GM11168 (cell line): ENCODE measurements around the gene POU3F1.

Experiments
- in situ Hi-C: fragments of 300-500 bp; cut with MboI; formaldehyde crosslinking; loops from one replicate; pipeline ENCODE4 v1.12.0; 2022; ENCODE audit warnings: low sequenced_read_pairs; ENCODE audit not compliant: unreplicated experiment

POU3F1 gene

GRCh38 chr1:38050397-38051078, 3.9 kb upstream of the POU3F1 start:
- in situ Hi-C loops, result no loop called here

GRCh38 chr1:38047603-38048141, 1.1 kb upstream of the POU3F1 start:
- in situ Hi-C loops, result loop anchor here (25.0 kb wide), 1 partner anchor 440 kb away; no protein-coding TSS in a partner anchor

- in situ Hi-C loops, result loop anchor here (25.0 kb wide), 1 partner anchor 440 kb away; no protein-coding TSS in a partner anchor
Measured at GRCh38 chr1:38046884-38047602, 450 bp upstream of the POU3F1 start.

- in situ Hi-C loops, result loop anchor here (25.0 kb wide), 1 partner anchor 442 kb away; no protein-coding TSS in a partner anchor
Measured at GRCh38 chr1:38045401-38046332, 926 bp downstream of the POU3F1 start.

- in situ Hi-C loops, result loop anchor here (25.0 kb wide), 1 partner anchor 443 kb away; no protein-coding TSS in a partner anchor
Measured at GRCh38 chr1:38044221-38045215, 2.1 kb downstream of the POU3F1 start.

- in situ Hi-C loops, result loop anchor here (25.0 kb wide), 1 partner anchor 444 kb away; no protein-coding TSS in a partner anchor
Measured at GRCh38 chr1:38043036-38043747, 3.4 kb downstream of the POU3F1 start.

GRCh38 chr1:38041936-38042834, 4.4 kb downstream of the POU3F1 start:
- in situ Hi-C loops, result loop anchor here (25.0 kb wide), 1 partner anchor 445 kb away; no protein-coding TSS in a partner anchor

- in situ Hi-C loops, result loop anchor here (25.0 kb wide), 1 partner anchor 448 kb away; no protein-coding TSS in a partner anchor
Measured at GRCh38 chr1:38039331-38040088, 7.1 kb downstream of the POU3F1 start.

GRCh38 chr1:38038861-38039260, 7.7 kb downstream of the POU3F1 start:
- in situ Hi-C loops, result loop anchor here (25.0 kb wide), 1 partner anchor 448 kb away; no protein-coding TSS in a partner anchor

- in situ Hi-C loops, result loop anchor here (25.0 kb wide), 1 partner anchor 450 kb away; no protein-coding TSS in a partner anchor
Measured at GRCh38 chr1:38037221-38037939, 9.2 kb downstream of the POU3F1 start.

- in situ Hi-C loops, result loop anchor here (25.0 kb wide), 1 partner anchor 452 kb away; no protein-coding TSS in a partner anchor
Measured at GRCh38 chr1:38034871-38035270, 11.7 kb downstream of the POU3F1 start.

- in situ Hi-C loops, result loop anchor here (25.0 kb wide), 1 partner anchor 454 kb away; no protein-coding TSS in a partner anchor
Measured at GRCh38 chr1:38032992-38033391, 13.6 kb downstream of the POU3F1 start.

- in situ Hi-C loops, result loop anchor here (25.0 kb wide), 1 partner anchor 456 kb away; no protein-coding TSS in a partner anchor
Measured at GRCh38 chr1:38031513-38031866, 15.1 kb downstream of the POU3F1 start.

- in situ Hi-C loops, result loop anchor here (25.0 kb wide), 1 partner anchor 456 kb away; no protein-coding TSS in a partner anchor
Measured at GRCh38 chr1:38030596-38031512, 15.7 kb downstream of the POU3F1 start.
